Activated CD4-positive, alpha-beta T cell treated with anti-CD3 and anti-CD28 coated beads, Interleukin-2, amount 10 ng/mL, durations not matched to agents 7 days and 5 days (primary cell): ENCODE measurements around the gene GRIK2. TPM values are rescaled to one million over a fixed set of nuclear protein-coding genes. Genes with fewer than 3 reads are reported as not detected.

ENCODE experiments used
- CTCF ChIA-PET: fragments of 350-600 bp; sonication (Branson Sonifier 250); formaldehyde crosslinking; loops from one replicate; lab custom pipeline; 2021; ENCODE audit warnings: antibody characterized with exemption; lab: Charles Lee
- POLR2A ChIA-PET: fragments of 350-600 bp; sonication (Branson Sonifier 250); formaldehyde crosslinking; loops from one replicate; lab custom pipeline; 2021; ENCODE audit warnings: antibody characterized with exemption; lab: Charles Lee
- DNase-seq: peaks from one replicate; pipeline ENCODE4 v3.0.0-alpha.2; 2020
- H3K27ac Mint-ChIP-seq: one replicate; pipeline ENCODE4 v1.8.0; 2021; ENCODE audit warnings: mild to moderate bottlenecking, moderate library complexity, mixed read lengths
- H3K27me3 Mint-ChIP-seq: one replicate; pipeline ENCODE4 v1.8.0; 2021; ENCODE audit warnings: mixed read lengths
- H3K36me3 Mint-ChIP-seq: one replicate; pipeline ENCODE4 v1.8.0; 2021; ENCODE audit warnings: low read depth, mixed read lengths
- H3K4me1 Mint-ChIP-seq: one replicate; pipeline ENCODE4 v1.8.0; 2021; ENCODE audit warnings: mixed read lengths
- H3K4me3 Mint-ChIP-seq: one replicate; pipeline ENCODE4 v1.8.0; 2021; ENCODE audit warnings: mild to moderate bottlenecking, moderate library complexity, mixed read lengths
- H3K9me3 Mint-ChIP-seq: one replicate; pipeline ENCODE4 v1.8.0; 2021; ENCODE audit warnings: mixed read lengths
- total RNA-seq, 2 experiments: library from RNA; stranded (reverse); gene quantifications; one replicate each; pipeline ENCODE4 v1.2.3, GENCODE V29; 2021

Gene GRIK2
- total RNA-seq, 2 experiments from 2014 or later: not detected

- no peaks in the 10 kb centered on the region for H3K27me3 Mint-ChIP-seq
- no peaks in the 10 kb centered on the region for H3K36me3 Mint-ChIP-seq
- ChIA-PET POLR2A (no interaction called here), CTCF (no interaction called here)
- H3K4me3 Mint-ChIP-seq: no peak overlapping the region
- no peak for DNase-seq
- H3K4me1 Mint-ChIP-seq: no peaks in the 10 kb centered on the region
- no peaks in the 10 kb centered on the region for H3K9me3 Mint-ChIP-seq
- H3K27ac Mint-ChIP-seq: no peak overlapping the region
Measured at GRCh38 chr6:101779051-101779844, 385.7 kb downstream of the GRIK2 start.

GRCh38 chr6:101783287-101783686 is 389.8 kb downstream of the GRIK2 start:
- POLR2A ChIA-PET: no interaction called here

GRCh38 chr6:101784094-101784493 is 390.6 kb downstream of the GRIK2 start:
- Mint-ChIP-seq H3K4me3 (no peak overlapping the region), H3K36me3 (no peaks in the 10 kb centered on the region), H3K9me3 (no peaks in the 10 kb centered on the region), H3K27me3 (no peaks in the 10 kb centered on the region), H3K27ac (no peak overlapping the region), H3K4me1 (no peaks in the 10 kb centered on the region)
- ChIA-PET POLR2A (no interaction called here), CTCF (no interaction called here)
- no peak for DNase-seq

More at GRCh38 chr6:101783287-101783686, 389.8 kb downstream of the GRIK2 start:
- CTCF ChIA-PET: no interaction called here
- no peaks in the 10 kb centered on the region for H3K9me3 Mint-ChIP-seq
- no peak for DNase-seq
- no peaks in the 10 kb centered on the region for H3K36me3 Mint-ChIP-seq
- no peak overlapping the region for H3K27ac Mint-ChIP-seq
- no peaks in the 10 kb centered on the region for H3K27me3 Mint-ChIP-seq
- no peak overlapping the region for H3K4me3 Mint-ChIP-seq
- H3K4me1 Mint-ChIP-seq: no peaks in the 10 kb centered on the region

DNA sequence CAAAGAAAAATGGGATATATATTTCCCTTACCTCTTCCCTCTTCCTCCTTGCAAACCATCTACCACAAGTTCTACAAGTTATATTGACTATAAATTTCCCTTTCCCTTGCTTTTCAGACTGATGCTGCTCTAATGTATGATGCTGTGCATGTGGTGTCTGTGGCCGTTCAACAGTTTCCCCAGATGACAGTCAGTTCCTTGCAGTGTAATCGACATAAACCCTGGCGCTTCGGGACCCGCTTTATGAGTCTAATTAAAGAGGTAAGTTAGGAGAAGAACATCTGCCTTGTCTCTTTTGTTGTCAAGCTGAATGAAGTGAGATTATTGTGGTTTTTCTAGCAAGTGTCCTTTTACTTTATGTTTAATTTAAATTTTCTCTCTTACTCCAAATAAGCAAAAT is 406.0 kb downstream of the GRIK2 start:
- Mint-ChIP-seq H3K27ac (no peak overlapping the region), H3K4me1 (no peaks in the 10 kb centered on the region), H3K9me3 (peaks cover 3% of the 10 kb centered on the region), H3K36me3 (no peaks in the 10 kb centered on the region), H3K4me3 (no peak overlapping the region), H3K27me3 (no peaks in the 10 kb centered on the region)
- DNase-seq: no peak
- POLR2A ChIA-PET: no interaction called here
- CTCF ChIA-PET: no interaction called here

GRCh38 chr6:101800598-101800997 is 407.1 kb downstream of the GRIK2 start:
- no peak overlapping the region for H3K27ac Mint-ChIP-seq
- POLR2A ChIA-PET: no interaction called here

GRCh38 chr6:101803136-101803535 is 409.6 kb downstream of the GRIK2 start:
- DNase-seq: no peak
- Mint-ChIP-seq H3K27ac (no peak overlapping the region), H3K4me3 (no peak overlapping the region), H3K4me1 (no peaks in the 10 kb centered on the region), H3K27me3 (no peaks in the 10 kb centered on the region), H3K36me3 (no peaks in the 10 kb centered on the region), H3K9me3 (no peaks in the 10 kb centered on the region)
- POLR2A ChIA-PET: no interaction called here
- CTCF ChIA-PET: no interaction called here

More at GRCh38 chr6:101800598-101800997, 407.1 kb downstream of the GRIK2 start:
- Mint-ChIP-seq H3K9me3 (no peaks in the 10 kb centered on the region), H3K4me1 (no peaks in the 10 kb centered on the region), H3K4me3 (no peak overlapping the region), H3K27me3 (no peaks in the 10 kb centered on the region), H3K36me3 (no peaks in the 10 kb centered on the region)
- no peak for DNase-seq
- CTCF ChIA-PET: no interaction called here

DNA sequence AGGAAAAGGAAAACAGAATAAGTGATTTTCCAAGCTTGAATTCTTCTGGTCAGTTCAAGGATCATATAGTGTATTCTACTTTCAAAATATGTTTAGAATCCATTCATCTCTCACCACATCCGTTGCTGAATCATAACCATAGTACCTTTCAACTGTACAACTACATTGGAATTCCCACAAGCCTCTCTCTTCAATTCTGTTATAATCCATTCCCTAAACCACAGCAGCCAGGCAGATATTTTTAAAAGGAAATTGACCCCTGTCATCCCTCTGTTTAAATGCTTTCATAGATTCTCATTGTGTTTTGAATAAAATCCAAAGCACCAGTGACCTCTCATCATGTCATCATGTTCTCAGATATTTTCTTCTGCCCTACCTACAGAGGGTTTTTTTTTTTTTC is 412.7 kb downstream of the GRIK2 start:
- Mint-ChIP-seq H3K27me3 (no peaks in the 10 kb centered on the region), H3K4me1 (no peaks in the 10 kb centered on the region), H3K4me3 (no peak overlapping the region), H3K9me3 (no peaks in the 10 kb centered on the region), H3K36me3 (no peaks in the 10 kb centered on the region), H3K27ac (no peak overlapping the region)
- ChIA-PET CTCF (no interaction called here), POLR2A (no interaction called here)
- DNase-seq: no peak

GRCh38 chr6:101811108-101811507 is 417.6 kb downstream of the GRIK2 start:
- Mint-ChIP-seq H3K4me1 (no peaks in the 10 kb centered on the region), H3K27me3 (no peaks in the 10 kb centered on the region), H3K9me3 (no peaks in the 10 kb centered on the region), H3K36me3 (no peaks in the 10 kb centered on the region), H3K27ac (no peak overlapping the region), H3K4me3 (no peak overlapping the region)
- no peak for DNase-seq
- POLR2A ChIA-PET: no interaction called here
- CTCF ChIA-PET: no interaction called here

- POLR2A ChIA-PET: no interaction called here
- no peaks in the 10 kb centered on the region for H3K4me1 Mint-ChIP-seq
- H3K27me3 Mint-ChIP-seq: no peaks in the 10 kb centered on the region
- H3K27ac Mint-ChIP-seq: no peak overlapping the region
- no peaks in the 10 kb centered on the region for H3K36me3 Mint-ChIP-seq
- no peak for DNase-seq
- H3K4me3 Mint-ChIP-seq: no peak overlapping the region
- no peaks in the 10 kb centered on the region for H3K9me3 Mint-ChIP-seq
- CTCF ChIA-PET: no interaction called here
Measured at GRCh38 chr6:101816716-101817115, 423.2 kb downstream of the GRIK2 start.

GRCh38 chr6:101818051-101818450 is 424.5 kb downstream of the GRIK2 start:
- H3K36me3 Mint-ChIP-seq: no peaks in the 10 kb centered on the region
- ChIA-PET POLR2A (no interaction called here), CTCF (no interaction called here)
- no peaks in the 10 kb centered on the region for H3K27me3 Mint-ChIP-seq
- no peak overlapping the region for H3K27ac Mint-ChIP-seq
- no peak for DNase-seq
- H3K4me3 Mint-ChIP-seq: no peak overlapping the region
- no peaks in the 10 kb centered on the region for H3K9me3 Mint-ChIP-seq
- no peaks in the 10 kb centered on the region for H3K4me1 Mint-ChIP-seq

DNA sequence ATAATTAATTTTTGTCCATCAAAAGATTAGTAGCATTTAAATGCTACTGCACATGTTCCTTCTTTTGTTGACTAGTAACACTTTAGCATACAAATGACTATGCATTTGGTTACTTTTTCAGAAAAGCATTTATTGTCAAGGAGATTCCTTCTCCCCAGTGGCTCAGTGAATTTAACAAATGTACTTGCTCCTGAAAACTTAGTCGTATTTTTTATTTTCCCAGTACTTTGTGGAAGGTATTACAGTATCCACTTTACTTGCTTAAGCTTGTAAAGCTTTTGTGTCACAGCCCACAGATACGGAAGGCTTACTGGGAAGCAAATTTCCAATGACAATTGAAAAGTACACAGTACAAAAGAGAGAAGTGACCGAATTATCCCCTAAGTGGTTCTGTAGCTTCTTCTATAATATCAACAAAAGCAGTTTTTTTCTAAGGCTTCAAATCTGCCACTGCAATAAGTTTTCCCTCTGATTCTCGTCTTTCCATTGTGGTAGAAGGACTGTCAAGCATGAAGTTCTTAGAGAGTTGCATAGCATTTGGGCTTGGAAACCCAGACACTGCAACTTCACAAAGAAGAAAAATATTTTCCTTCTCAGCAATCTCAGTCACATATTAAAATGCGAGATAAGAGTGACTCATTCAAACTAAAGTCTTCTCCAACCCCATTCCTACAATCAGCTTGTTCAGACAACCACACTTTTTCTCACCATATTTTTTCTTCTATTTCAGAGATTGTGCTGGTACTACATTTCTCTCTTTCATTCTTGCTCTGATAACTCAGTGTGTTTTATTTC is 431.2 kb downstream of the GRIK2 start:
- Mint-ChIP-seq H3K4me3 (no peak overlapping the region), H3K27me3 (no peaks in the 10 kb centered on the region), H3K36me3 (no peaks in the 10 kb centered on the region), H3K27ac (no peak overlapping the region), H3K4me1 (no peaks in the 10 kb centered on the region), H3K9me3 (peaks cover 15% of the 10 kb centered on the region)
- ChIA-PET CTCF (no interaction called here), POLR2A (no interaction called here)
- DNase-seq: no peak

DNA sequence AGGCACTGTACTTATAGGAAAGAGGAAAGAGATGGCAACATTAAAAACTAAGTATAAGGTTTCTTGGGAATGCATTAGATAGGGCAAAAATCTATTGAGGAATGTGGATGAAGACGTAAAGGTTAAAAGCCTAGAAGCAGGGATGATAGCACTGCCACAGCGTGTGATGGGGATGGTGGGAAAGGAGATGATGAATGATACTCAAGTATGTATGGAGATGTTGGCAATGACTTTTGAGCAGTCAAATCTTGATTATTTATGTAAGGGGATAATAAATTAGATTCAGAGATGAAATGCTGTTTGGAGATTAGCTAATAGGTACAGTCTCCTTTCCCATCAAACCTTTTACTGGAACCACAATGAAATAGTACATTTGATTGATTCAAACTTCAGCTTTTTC is 432.8 kb downstream of the GRIK2 start:
- Mint-ChIP-seq H3K27me3 (no peaks in the 10 kb centered on the region), H3K4me3 (no peak overlapping the region), H3K36me3 (no peaks in the 10 kb centered on the region), H3K27ac (no peak overlapping the region), H3K9me3 (peaks cover 18% of the 10 kb centered on the region), H3K4me1 (no peaks in the 10 kb centered on the region)
- DNase-seq: no peak
- ChIA-PET CTCF (no interaction called here), POLR2A (no interaction called here)

DNA sequence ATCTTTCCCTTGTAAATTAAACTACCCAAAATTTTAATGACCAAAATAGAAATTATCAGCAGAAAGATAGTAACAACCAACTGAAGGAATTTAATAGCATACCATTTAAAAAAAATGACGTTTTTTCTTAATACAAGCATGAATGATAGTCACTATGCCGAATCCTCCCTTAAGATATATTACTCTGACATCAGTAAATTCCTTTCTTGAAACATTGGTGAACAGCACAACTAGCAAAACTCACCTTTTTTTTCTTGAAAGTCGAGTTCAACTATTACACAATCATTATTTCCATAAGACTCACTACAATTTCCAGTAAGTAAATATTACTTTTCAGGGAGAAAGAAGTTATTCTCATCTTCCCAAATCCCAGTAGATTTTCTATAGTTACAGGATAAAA is 433.2 kb downstream of the GRIK2 start:
- no peak overlapping the region for H3K4me3 Mint-ChIP-seq
- no peak overlapping the region for H3K27ac Mint-ChIP-seq
- no peak for DNase-seq
- POLR2A ChIA-PET: no interaction called here
- H3K9me3 Mint-ChIP-seq: peaks cover 18% of the 10 kb centered on the region
- no peaks in the 10 kb centered on the region for H3K27me3 Mint-ChIP-seq
- H3K36me3 Mint-ChIP-seq: no peaks in the 10 kb centered on the region
- CTCF ChIA-PET: no interaction called here
- no peaks in the 10 kb centered on the region for H3K4me1 Mint-ChIP-seq
